Measurements from ENCODE around the gene MEMO1. TPM values are rescaled to one million over a fixed set of nuclear protein-coding genes. Genes with fewer than 3 reads are reported as not detected.

MEMO1 gene
- total and polyA plus RNA-seq, 9 of the 15 experiments (the other 6 are each of a cell fraction or from before 2014, with no cell fraction given), result 22.1 to 87.7 (median 61.2) TPM

DNA sequence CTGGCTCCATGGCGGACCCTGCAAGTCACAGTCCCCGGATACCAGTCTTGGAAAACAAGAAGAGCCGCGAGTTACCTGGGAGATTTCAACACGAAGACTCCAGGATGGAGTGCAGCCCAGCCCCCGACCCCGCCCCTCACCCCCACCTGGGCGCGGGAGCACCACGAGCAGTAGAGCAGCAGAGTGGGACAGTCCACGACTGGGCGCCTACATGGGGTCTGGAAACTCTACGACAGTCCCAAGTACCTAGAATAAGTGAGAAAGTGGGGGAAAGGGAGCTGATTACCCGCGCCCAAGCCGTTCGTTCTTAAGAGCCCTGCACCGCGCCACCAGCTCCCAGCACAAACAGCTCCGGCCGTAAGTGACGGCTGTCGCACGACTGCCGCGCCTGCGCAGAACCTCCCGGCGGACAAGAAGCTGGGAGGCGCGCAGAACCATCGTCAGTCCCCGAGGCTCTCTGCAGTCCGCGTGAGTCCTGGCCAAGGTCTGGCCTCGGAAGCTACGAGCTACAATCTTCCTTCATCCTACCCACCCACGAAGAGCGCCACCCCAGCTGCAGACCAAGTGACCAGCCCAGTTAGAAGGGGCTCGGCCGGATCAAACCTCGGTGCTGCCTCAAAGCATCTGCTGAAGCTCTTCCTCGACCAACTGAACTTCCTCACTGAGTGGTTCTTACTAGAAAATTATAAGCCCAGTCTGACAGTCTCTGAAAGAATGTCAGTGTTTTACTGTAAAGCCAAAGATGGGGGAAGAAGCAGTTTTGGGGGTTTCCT is 28.8 kb upstream of the MEMO1 start, which contains the start of gene DPY30 (continued):
- TF ChIP-seq SMARCE1 (IDR thresholded peaks at IDR 0.05) (no peak), TFAM (CRISPR knock-in tag; conservative IDR thresholded peaks at IDR 0.05) (no peak), FOXA3 (CRISPR knock-in tag; conservative IDR thresholded peaks at IDR 0.05 in 1 of 2, IDR thresholded peaks at IDR 0.05 in 1 of 2) (peak in 1 of 2 experiments; percentile 52; a peak in 1 of 4 replicates), SIN3B (IDR thresholded peaks at IDR 0.05; ENCODE audit: low read depth) (peak; percentile 58; the same call in 1 of the 2 replicates), ZFP36 (IDR thresholded peaks at IDR 0.05; ENCODE audit: low read depth, low read length, partially characterized antibody) (no peak), MBD2 (IDR thresholded peaks at IDR 0.05; ENCODE audit: borderline replicate concordance, low read depth) (peak; percentile 74), HDGF (IDR thresholded peaks at IDR 0.05) (no peak), HDAC8 (tag; IDR thresholded peaks at IDR 0.05) (0 out of 2 replicates have a peak, but pooled peaks have one; percentile 35), ZNF224 (CRISPR knock-in tag; IDR thresholded peaks at IDR 0.05) (no peak), NFE2L1 (tag; IDR thresholded peaks at IDR 0.05; ENCODE audit: borderline replicate concordance, low read depth) (no peak), MECOM (CRISPR knock-in tag; IDR thresholded peaks at IDR 0.05) (no peak), MCM5 (IDR thresholded peaks at IDR 0.05; ENCODE audit: low read depth) (no peak), SIX5 (IDR thresholded peaks at IDR 0.05; ENCODE audit: borderline replicate concordance in 1 of 2, insufficient read depth in 1 of 2, low read depth in 1 of 2, low read length in 2 of 2) (no peak), FOSL1 (tag; conservative IDR thresholded peaks at IDR 0.05) (no peak), ZNF23 (CRISPR knock-in tag; IDR thresholded peaks at IDR 0.05) (no peak), GABPB1 (CRISPR knock-in tag; IDR thresholded peaks at IDR 0.05) (peak; percentile 57; the same call in 1 of the 2 replicates), ZNF551 (CRISPR knock-in tag; IDR thresholded peaks at IDR 0.05) (no peak), ZNF12 (CRISPR knock-in tag; IDR thresholded peaks at IDR 0.05) (no peak), ZNF584 (CRISPR knock-in tag; IDR thresholded peaks at IDR 0.05; ENCODE audit: low read depth) (no peak), KDM2B (CRISPR knock-in tag; IDR thresholded peaks at IDR 0.05) (no peak)
- TF ChIP-seq, protein P1, sequence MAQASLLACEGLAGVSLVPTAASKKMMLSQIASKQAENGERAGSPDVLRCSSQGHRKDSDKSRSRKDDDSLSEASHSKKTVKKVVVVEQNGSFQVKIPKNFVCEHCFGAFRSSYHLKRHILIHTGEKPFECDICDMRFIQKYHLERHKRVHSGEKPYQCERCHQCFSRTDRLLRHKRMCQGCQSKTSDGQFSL (CRISPR knock-in tag; IDR thresholded peaks at IDR 0.05), result no peak
- TF ChIP-seq, protein P1 (tag; IDR thresholded peaks at IDR 0.05), result no peak
- TF ChIP-seq, protein P2, sequence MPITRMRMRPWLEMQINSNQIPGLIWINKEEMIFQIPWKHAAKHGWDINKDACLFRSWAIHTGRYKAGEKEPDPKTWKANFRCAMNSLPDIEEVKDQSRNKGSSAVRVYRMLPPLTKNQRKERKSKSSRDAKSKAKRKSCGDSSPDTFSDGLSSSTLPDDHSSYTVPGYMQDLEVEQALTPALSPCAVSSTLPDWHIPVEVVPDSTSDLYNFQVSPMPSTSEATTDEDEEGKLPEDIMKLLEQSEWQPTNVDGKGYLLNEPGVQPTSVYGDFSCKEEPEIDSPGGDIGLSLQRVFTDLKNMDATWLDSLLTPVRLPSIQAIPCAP (CRISPR knock-in tag; IDR thresholded peaks at IDR 0.05; ENCODE audit: borderline replicate concordance), result no peak
- TF ChIP-seq, protein P3, sequence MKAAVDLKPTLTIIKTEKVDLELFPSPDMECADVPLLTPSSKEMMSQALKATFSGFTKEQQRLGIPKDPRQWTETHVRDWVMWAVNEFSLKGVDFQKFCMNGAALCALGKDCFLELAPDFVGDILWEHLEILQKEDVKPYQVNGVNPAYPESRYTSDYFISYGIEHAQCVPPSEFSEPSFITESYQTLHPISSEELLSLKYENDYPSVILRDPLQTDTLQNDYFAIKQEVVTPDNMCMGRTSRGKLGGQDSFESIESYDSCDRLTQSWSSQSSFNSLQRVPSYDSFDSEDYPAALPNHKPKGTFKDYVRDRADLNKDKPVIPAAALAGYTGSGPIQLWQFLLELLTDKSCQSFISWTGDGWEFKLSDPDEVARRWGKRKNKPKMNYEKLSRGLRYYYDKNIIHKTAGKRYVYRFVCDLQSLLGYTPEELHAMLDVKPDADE (conservative IDR thresholded peaks at IDR 0.05; ENCODE audit: control insufficient read depth, low read depth, low read length), result 0 out of 2 replicates have a peak, but pooled peaks have one; percentile 2
